B cell (primary cell): ENCODE measurements around the gene TENM3. TPM values are rescaled to one million over a fixed set of nuclear protein-coding genes. Genes with fewer than 3 reads are reported as not detected.

Experiments used
- ATAC-seq: fragments of 200-7000 bp; cut with Tn5 transposase; one replicate; pipeline ENCODE4 v1.10.0; 2021; ENCODE audit warnings: low read depth, mild to moderate bottlenecking, moderate number of reproducible peaks, moderate library complexity
- CTCF ChIA-PET: fragments of 350-600 bp; sonication (Branson Sonifier 250); formaldehyde crosslinking; loops from one replicate; lab custom pipeline; 2021; ENCODE audit warnings: antibody characterized with exemption, inconsistent platforms; lab: Charles Lee
- POLR2A ChIA-PET: fragments of 350-600 bp; sonication (Branson Sonifier 250); formaldehyde crosslinking; loops from one replicate; lab custom pipeline; 2021; ENCODE audit warnings: antibody characterized with exemption; lab: Charles Lee
- DNase-seq: peaks from one replicate; pipeline ENCODE4 v3.0.0; 2013
- H2AFZ ChIP-seq: 2 replicates; pipeline ENCODE4 v1.6.1; 2012; ENCODE audit warnings: mild to moderate bottlenecking, low read depth, low read length; ENCODE audit not compliant: insufficient read depth, poor library complexity, severe bottlenecking
- H3K27ac ChIP-seq, 2 donors: 1 replicate in 1 of 2; 2 replicates in 1 of 2; pipeline ENCODE4 v1.5.1; 2012 to 2013; ENCODE audit warnings: low read length in 2 of 2, mild to moderate bottlenecking in 2 of 2, moderate library complexity in 1 of 2
- H3K27me3 ChIP-seq, 4 experiments: fragments of 200-600 bp in 1 of 4; sonication (generic) in 1 of 4; replicated peaks in 1 of 4; 1 replicate in 2 of 4; 2 replicates in 2 of 4; pipeline versions ENCODE4 v1.6.1 to v1.7.0; 2013 to 2016; ENCODE audit warnings: low read length in 3 of 4, mild to moderate bottlenecking in 2 of 4, mixed read lengths in 1 of 4, moderate library complexity in 1 of 4; ENCODE audit not compliant: insufficient read depth in 4 of 4, control insufficient read depth in 3 of 4; ENCODE audit errors: control extremely low read depth in 1 of 4
- H3K36me3 ChIP-seq, 2 experiments: replicated peaks in 1 of 2; 1 replicate in 1 of 2; 2 replicates in 1 of 2; pipeline versions ENCODE4 v1.6.1 to v1.7.1; 2013; ENCODE audit warnings: low read length in 1 of 2; ENCODE audit not compliant: insufficient read depth in 2 of 2, control insufficient read depth in 1 of 2; ENCODE audit errors: control extremely low read depth in 1 of 2, extremely low read depth in 1 of 2
- H3K4me1 ChIP-seq, 2 donors: fragments of 200-600 bp in 1 of 2; sonication (generic) in 1 of 2; 1 replicate in 1 of 2; 2 replicates in 1 of 2; pipeline versions ENCODE4 v1.5.1 to v1.6.1; 2013 to 2017; ENCODE audit warnings: low read length in 2 of 2; ENCODE audit not compliant: control insufficient read depth in 2 of 2, insufficient read depth in 2 of 2
- H3K4me2 ChIP-seq: replicated peaks from 2 replicates; pipeline ENCODE3; 2012; ENCODE audit warnings: mild to moderate bottlenecking, low read depth, low read length; ENCODE audit not compliant: poor library complexity, severe bottlenecking
- H3K4me3 ChIP-seq, 5 experiments: fragments of 200-600 bp in 1 of 5; sonication (generic) in 1 of 5; 1 replicate in 3 of 5; 2 replicates in 2 of 5; pipeline versions ENCODE4 v1.5.1 to v1.7.0; 2011 to 2016; ENCODE audit warnings: low read length in 4 of 5, mild to moderate bottlenecking in 4 of 5, low read depth in 2 of 5, control low read depth in 1 of 5, moderate library complexity in 1 of 5; ENCODE audit not compliant: insufficient read depth in 1 of 5; ENCODE audit errors: control extremely low read depth in 1 of 5, extremely low read depth in 1 of 5
- H3K79me2 ChIP-seq: fragments of 200-600 bp; sonication (generic); one replicate; pipeline ENCODE4 v1.6.0; 2016; ENCODE audit warnings: low read length; ENCODE audit not compliant: control insufficient read depth, insufficient read depth
- H3K9ac ChIP-seq: fragments of 200-600 bp; sonication (generic); 2 replicates; pipeline ENCODE4 v1.6.1; 2017; ENCODE audit warnings: mild to moderate bottlenecking, low read length, moderate library complexity
- H3K9me3 ChIP-seq, 3 donors: one replicate each; pipeline versions ENCODE4 v1.6.1 to v1.7.1; 2013; ENCODE audit warnings: low read length in 2 of 3; ENCODE audit not compliant: control insufficient read depth in 2 of 3, insufficient read depth in 1 of 3; ENCODE audit errors: control extremely low read depth in 1 of 3
- H4K20me1 ChIP-seq: 2 replicates; pipeline ENCODE4 v1.6.0; 2012; ENCODE audit warnings: mild to moderate bottlenecking, low read length; ENCODE audit not compliant: insufficient read depth, control insufficient read depth, poor library complexity, severe bottlenecking
- H3K27ac Mint-ChIP-seq: one replicate; pipeline ENCODE4 v1.8.0; 2021; ENCODE audit warnings: mixed read lengths
- H3K27me3 Mint-ChIP-seq: one replicate; pipeline ENCODE4 v1.8.0; 2021; ENCODE audit warnings: mixed read lengths
- H3K4me1 Mint-ChIP-seq: one replicate; pipeline ENCODE4 v1.8.0; 2021; ENCODE audit warnings: mixed read lengths
- H3K4me3 Mint-ChIP-seq: one replicate; pipeline ENCODE4 v1.8.0; 2021; ENCODE audit warnings: mixed read lengths
- H3K9me3 Mint-ChIP-seq: one replicate; pipeline ENCODE4 v1.8.0; 2022; ENCODE audit warnings: mixed read lengths; ENCODE audit not compliant: insufficient read depth
- EZH2 ChIP-seq: IDR thresholded peaks from 2 replicates; pipeline ENCODE4 v1.6.1; 2012; ENCODE audit warnings: borderline replicate concordance, low read depth, mild to moderate bottlenecking, moderate library complexity, low read length; ENCODE audit not compliant: insufficient read depth, poor library complexity, severe bottlenecking
- WGBS: methylation state at CpG from one replicate; pipeline ENCODE4 v1.1.5; 2013; ENCODE audit warnings: missing lambda C conversion rate; ENCODE audit not compliant: insufficient coverage; 5-methylcytosine and 5-hydroxymethylcytosine counted together
- intact Hi-C: fragments of 100-400 bp; cut with micrococcal nuclease; formaldehyde crosslinking; loops from one replicate; pipeline ENCODE4 v1.10.0; 2022
- polyA plus RNA-seq: library from polyadenylated mRNA; depleted of rRNA; stranded (reverse); fragments of >200 nt; gene quantifications from 2 replicates; pipeline ENCODE4 v1.2.3, GENCODE V29; 2012
- total RNA-seq, 2 donors: library from RNA; stranded (reverse); fragments of 120-200 nt in 1 of 2; gene quantifications; 1 replicate in 1 of 2; 2 replicates in 1 of 2; pipeline versions ENCODE4 v1.2.3 to v1.2.4, GENCODE V29; 2013 to 2022
- TF ChIP-seq, protein P1 (sequence below): fragments of 200-600 bp; IDR thresholded peaks from one replicate; pipeline ENCODE4 v1.8.0; 2022; ENCODE audit warnings: antibody characterized with exemption, mild to moderate bottlenecking

The TENM3 gene
- total and polyA plus RNA-seq, 2 donors (not counting 1 experiment from before 2014, with no cell fraction given): not detected

- CTCF ChIA-PET: no interaction called here
- POLR2A ChIA-PET: no interaction called here
- H3K9ac ChIP-seq: no peak overlapping the region
- ATAC-seq: no peak
- no peak overlapping the region for H3K4me2 ChIP-seq
- Mint-ChIP-seq H3K27me3 (peaks cover 16% of the 10 kb centered on the region), H3K4me1 (peaks cover 2% of the 10 kb centered on the region), H3K27ac (no peak overlapping the region), H3K9me3 (no peaks in the 10 kb centered on the region), H3K4me3 (no peak overlapping the region)
- no peak for TF ChIP-seq EZH2
- TF ChIP-seq, protein P1, sequence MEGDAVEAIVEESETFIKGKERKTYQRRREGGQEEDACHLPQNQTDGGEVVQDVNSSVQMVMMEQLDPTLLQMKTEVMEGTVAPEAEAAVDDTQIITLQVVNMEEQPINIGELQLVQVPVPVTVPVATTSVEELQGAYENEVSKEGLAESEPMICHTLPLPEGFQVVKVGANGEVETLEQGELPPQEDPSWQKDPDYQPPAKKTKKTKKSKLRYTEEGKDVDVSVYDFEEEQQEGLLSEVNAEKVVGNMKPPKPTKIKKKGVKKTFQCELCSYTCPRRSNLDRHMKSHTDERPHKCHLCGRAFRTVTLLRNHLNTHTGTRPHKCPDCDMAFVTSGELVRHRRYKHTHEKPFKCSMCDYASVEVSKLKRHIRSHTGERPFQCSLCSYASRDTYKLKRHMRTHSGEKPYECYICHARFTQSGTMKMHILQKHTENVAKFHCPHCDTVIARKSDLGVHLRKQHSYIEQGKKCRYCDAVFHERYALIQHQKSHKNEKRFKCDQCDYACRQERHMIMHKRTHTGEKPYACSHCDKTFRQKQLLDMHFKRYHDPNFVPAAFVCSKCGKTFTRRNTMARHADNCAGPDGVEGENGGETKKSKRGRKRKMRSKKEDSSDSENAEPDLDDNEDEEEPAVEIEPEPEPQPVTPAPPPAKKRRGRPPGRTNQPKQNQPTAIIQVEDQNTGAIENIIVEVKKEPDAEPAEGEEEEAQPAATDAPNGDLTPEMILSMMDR: no peak
- H3K79me2 ChIP-seq: no peaks in the 10 kb centered on the region
- intact Hi-C loops: no loop called here
- H3K9me3 ChIP-seq: no peaks in the 10 kb centered on the region
- no peak overlapping the region for H3K27ac ChIP-seq
- DNase-seq: no peak
- H3K4me1 ChIP-seq: no peaks in the 10 kb centered on the region
- H3K4me3 ChIP-seq: no peak overlapping the region
- H3K27me3 ChIP-seq: no peaks in the 10 kb centered on the region
- H2AFZ ChIP-seq: no peak overlapping the region
- WGBS: 90% methylated on average over 2 of the region's 5 CpGs
- H4K20me1 ChIP-seq: no peaks in the 10 kb centered on the region
- H3K36me3 ChIP-seq: no peaks in the 10 kb centered on the region
These were observed 251.8 kb downstream of the TENM3 start for GRCh38 chr4:182495031-182495430.

- Histone ChIP-seq H3K79me2 (no peaks in the 10 kb centered on the region), H3K27me3 (no peaks in the 10 kb centered on the region), H3K4me3 (no peak overlapping the region), H2AFZ (no peak overlapping the region), H3K27ac (no peak overlapping the region), H3K36me3 (no peaks in the 10 kb centered on the region), H3K4me2 (no peak overlapping the region), H3K4me1 (no peaks in the 10 kb centered on the region), H3K9ac (no peak overlapping the region), H4K20me1 (no peaks in the 10 kb centered on the region), H3K9me3 (no peaks in the 10 kb centered on the region)
- no peak overlapping the region for H3K27ac Mint-ChIP-seq
- H3K27me3 Mint-ChIP-seq: peaks cover 11% of the 10 kb centered on the region
- DNase-seq (no peak), ATAC-seq (no peak)
- 73% methylated on average over 2 of the region's 6 CpGs for WGBS
- ChIA-PET CTCF (no interaction called here), POLR2A (no interaction called here)
- no peak overlapping the region for H3K4me3 Mint-ChIP-seq
- no peak for TF ChIP-seq EZH2
- TF ChIP-seq, protein P1: no peak
- H3K9me3 Mint-ChIP-seq: no peaks in the 10 kb centered on the region
- H3K4me1 Mint-ChIP-seq: peaks cover 2% of the 10 kb centered on the region
- intact Hi-C loops: no loop called here
These were observed 252.6 kb downstream of the TENM3 start for GRCh38 chr4:182495645-182496385.
